WTC11 (cell line): ENCODE data around the gene AR. TPM values are rescaled to one million over a fixed set of nuclear protein-coding genes. Genes with fewer than 3 reads are reported as not detected.

Experiments
- ATAC-seq: fragments of 200-7000 bp; cut with Tn5 transposase; 2 replicates; pipeline ENCODE4 v1.10.0; 2021; ENCODE audit warnings: mild to moderate bottlenecking, moderate library complexity
- CTCF ChIA-PET: fragments of 300-600 bp; sonication (Branson Sonifier 250); formaldehyde crosslinking; loops from one replicate; lab custom pipeline; 2021; ENCODE audit warnings: antibody characterized with exemption; lab: Charles Lee
- POLR2A ChIA-PET: fragments of 350-600 bp; sonication (Branson Sonifier 250); formaldehyde crosslinking; loops from one replicate; lab custom pipeline; 2021; ENCODE audit warnings: antibody characterized with exemption; lab: Charles Lee
- DNase-seq: peaks from one replicate; pipeline ENCODE4 v3.0.0; 2021; ENCODE audit warnings: low spot score
- H3K27ac Mint-ChIP-seq: 2 replicates; pipeline ENCODE4 v1.8.0; 2021; ENCODE audit warnings: mixed read lengths
- H3K27me3 Mint-ChIP-seq: 2 replicates; pipeline ENCODE4 v1.8.0; 2021; ENCODE audit warnings: low read depth, mild to moderate bottlenecking, moderate library complexity, mixed read lengths
- H3K36me3 Mint-ChIP-seq: 2 replicates; pipeline ENCODE4 v1.8.0; 2021; ENCODE audit warnings: mixed read lengths
- H3K4me1 Mint-ChIP-seq: 2 replicates; pipeline ENCODE4 v1.8.0; 2022; ENCODE audit warnings: mixed read lengths
- H3K4me3 Mint-ChIP-seq: 2 replicates; pipeline ENCODE4 v1.8.0; 2021; ENCODE audit warnings: mild to moderate bottlenecking, moderate library complexity, mixed read lengths
- H3K9me3 Mint-ChIP-seq: 2 replicates; pipeline ENCODE4 v1.8.0; 2021; ENCODE audit warnings: mixed read lengths
- ATF1 ChIP-seq: sonication (generic); formaldehyde crosslinking; IDR thresholded peaks from 2 replicates; pipeline ENCODE4 v1.8.1; 2023; ENCODE audit warnings: mild to moderate bottlenecking, moderate library complexity, missing genetic modification reagents
- CREB1 ChIP-seq: sonication (generic); formaldehyde crosslinking; IDR thresholded peaks from 2 replicates; pipeline ENCODE4 v1.8.0; 2023; ENCODE audit warnings: mild to moderate bottlenecking, missing genetic modification reagents
- FOXP1 ChIP-seq: sonication (generic); formaldehyde crosslinking; IDR thresholded peaks from 2 replicates; pipeline ENCODE4 v1.8.0; 2022; ENCODE audit warnings: missing genetic modification reagents, mild to moderate bottlenecking, moderate library complexity, borderline replicate concordance
- SP1 ChIP-seq: sonication (generic); formaldehyde crosslinking; conservative IDR thresholded peaks from 2 replicates; pipeline ENCODE4 v1.8.1; 2022; ENCODE audit warnings: missing genetic modification reagents
- TP53 ChIP-seq: sonication (generic); formaldehyde crosslinking; IDR thresholded peaks from 2 replicates; pipeline ENCODE4 v1.8.1; 2023; ENCODE audit warnings: mild to moderate bottlenecking, missing genetic modification reagents
- ZBTB21 ChIP-seq: sonication (generic); formaldehyde crosslinking; IDR thresholded peaks from 2 replicates; pipeline ENCODE4 v1.8.1; 2023; ENCODE audit warnings: mild to moderate bottlenecking, missing genetic modification reagents, borderline replicate concordance
- ZNF219 ChIP-seq: sonication (generic); formaldehyde crosslinking; IDR thresholded peaks from 2 replicates; pipeline ENCODE4 v1.8.0; 2023; ENCODE audit warnings: missing genetic modification reagents, mild to moderate bottlenecking, borderline replicate concordance
- ZNF423 ChIP-seq: fragments of 250-450 bp; sonication (Bioruptor Pico); IDR thresholded peaks from 2 replicates; pipeline ENCODE4 v2.1.2; 2022; ENCODE audit warnings: mild to moderate bottlenecking, moderate library complexity
- total RNA-seq: library from RNA; stranded (reverse); gene quantifications from 3 replicates; pipeline ENCODE4 v1.2.3, GENCODE V29; 2021
- TF ChIP-seq, protein P1 (sequence below): sonication (generic); formaldehyde crosslinking; IDR thresholded peaks from 2 replicates; pipeline ENCODE4 v1.8.0; 2023; ENCODE audit warnings: missing genetic modification reagents
- TF ChIP-seq, protein P2 (sequence below): sonication (generic); formaldehyde crosslinking; IDR thresholded peaks from 2 replicates; pipeline ENCODE4 v1.8.1; 2023; ENCODE audit warnings: mild to moderate bottlenecking, missing genetic modification reagents
- TF ChIP-seq, protein P3 (sequence below): fragments of 250-450 bp; sonication (Bioruptor Pico); IDR thresholded peaks from 2 replicates; pipeline ENCODE4 v2.1.2; 2022; ENCODE audit warnings: mild to moderate bottlenecking, moderate library complexity
- TF ChIP-seq, protein P4 (sequence below): fragments of 250-450 bp; sonication (Bioruptor Pico); conservative IDR thresholded peaks from 2 replicates; pipeline ENCODE4 v1.9.0; 2021; ENCODE audit warnings: mild to moderate bottlenecking

Gene AR
- total RNA-seq, 1 experiment from 2014 or later = 10.3 TPM

DNA sequence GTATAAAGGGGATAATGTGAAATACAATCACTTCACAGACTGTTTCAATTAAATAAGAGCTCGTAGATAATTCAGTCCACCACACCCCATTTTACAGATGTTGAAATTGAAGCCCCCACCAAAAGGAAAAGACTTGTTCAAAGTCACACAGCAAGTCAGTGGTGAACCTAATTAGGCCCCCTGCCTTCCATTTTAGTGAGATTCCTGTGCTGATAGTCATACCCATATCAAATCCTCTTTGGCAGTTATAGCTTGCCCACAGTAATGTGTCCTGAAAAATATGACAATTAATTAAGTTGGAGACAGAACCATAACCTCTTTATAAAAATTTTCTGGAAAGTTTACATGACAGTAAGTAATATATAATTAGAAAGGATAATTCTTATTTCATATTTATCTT is 58.0 kb downstream of the AR start (continued):
- TF ChIP-seq, protein P1, sequence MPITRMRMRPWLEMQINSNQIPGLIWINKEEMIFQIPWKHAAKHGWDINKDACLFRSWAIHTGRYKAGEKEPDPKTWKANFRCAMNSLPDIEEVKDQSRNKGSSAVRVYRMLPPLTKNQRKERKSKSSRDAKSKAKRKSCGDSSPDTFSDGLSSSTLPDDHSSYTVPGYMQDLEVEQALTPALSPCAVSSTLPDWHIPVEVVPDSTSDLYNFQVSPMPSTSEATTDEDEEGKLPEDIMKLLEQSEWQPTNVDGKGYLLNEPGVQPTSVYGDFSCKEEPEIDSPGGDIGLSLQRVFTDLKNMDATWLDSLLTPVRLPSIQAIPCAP = no peak
- TF ChIP-seq FOXP1 (CRISPR knock-in tag) = no peak

DNA sequence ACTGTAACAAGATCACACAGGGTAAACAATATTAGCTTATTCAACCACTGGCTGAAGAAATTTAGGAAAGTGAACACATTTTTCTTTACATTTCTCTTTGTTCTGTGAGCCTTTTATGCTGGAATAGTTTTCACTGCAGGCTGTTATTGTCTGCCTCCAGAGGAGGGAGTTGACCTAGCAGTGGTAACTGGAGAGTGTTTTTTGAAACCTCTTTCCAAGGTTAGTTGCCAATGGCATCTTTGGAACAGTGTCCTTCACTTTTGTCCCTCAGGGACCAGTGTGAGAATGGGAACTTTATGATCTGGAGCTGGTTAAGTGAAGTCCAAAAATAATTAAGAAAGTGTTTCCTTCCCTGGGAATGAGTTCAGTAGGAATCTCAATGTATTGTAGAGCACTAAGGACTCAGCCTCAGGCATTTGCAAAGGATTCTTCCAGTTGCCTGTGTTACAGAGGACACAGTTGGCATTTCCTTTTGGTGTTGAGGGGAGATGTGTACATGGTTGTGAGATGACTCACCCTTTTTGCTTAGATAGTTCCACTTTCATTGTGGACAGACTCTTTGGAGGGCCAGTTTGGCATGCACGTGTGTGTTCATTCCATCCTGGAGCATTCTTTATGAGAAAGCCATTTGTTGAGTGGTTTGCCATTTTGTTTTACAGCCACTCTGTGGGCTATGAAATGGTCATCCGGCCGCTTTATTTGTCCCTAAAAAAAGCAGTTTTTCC is 61.3 kb downstream of the AR start:
- POLR2A ChIA-PET = no interaction called here
- CTCF ChIA-PET = no interaction called here
- Mint-ChIP-seq H3K9me3 (no peaks in the 10 kb centered on the region), H3K4me1 (peaks cover 22% of the 10 kb centered on the region), H3K36me3 (no peaks in the 10 kb centered on the region), H3K4me3 (no peak overlapping the region), H3K27me3 (no peaks in the 10 kb centered on the region), H3K27ac (no peak overlapping the region; the same call in 1 of the 2 replicates)
- ATAC-seq (peak; percentile 65), DNase-seq (no peak)
- TF ChIP-seq, protein P2, sequence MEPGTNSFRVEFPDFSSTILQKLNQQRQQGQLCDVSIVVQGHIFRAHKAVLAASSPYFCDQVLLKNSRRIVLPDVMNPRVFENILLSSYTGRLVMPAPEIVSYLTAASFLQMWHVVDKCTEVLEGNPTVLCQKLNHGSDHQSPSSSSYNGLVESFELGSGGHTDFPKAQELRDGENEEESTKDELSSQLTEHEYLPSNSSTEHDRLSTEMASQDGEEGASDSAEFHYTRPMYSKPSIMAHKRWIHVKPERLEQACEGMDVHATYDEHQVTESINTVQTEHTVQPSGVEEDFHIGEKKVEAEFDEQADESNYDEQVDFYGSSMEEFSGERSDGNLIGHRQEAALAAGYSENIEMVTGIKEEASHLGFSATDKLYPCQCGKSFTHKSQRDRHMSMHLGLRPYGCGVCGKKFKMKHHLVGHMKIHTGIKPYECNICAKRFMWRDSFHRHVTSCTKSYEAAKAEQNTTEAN (CRISPR knock-in tag) = no peak
- no peak for TF ChIP-seq TP53 (CRISPR knock-in tag)
- TF ChIP-seq, protein P3, sequence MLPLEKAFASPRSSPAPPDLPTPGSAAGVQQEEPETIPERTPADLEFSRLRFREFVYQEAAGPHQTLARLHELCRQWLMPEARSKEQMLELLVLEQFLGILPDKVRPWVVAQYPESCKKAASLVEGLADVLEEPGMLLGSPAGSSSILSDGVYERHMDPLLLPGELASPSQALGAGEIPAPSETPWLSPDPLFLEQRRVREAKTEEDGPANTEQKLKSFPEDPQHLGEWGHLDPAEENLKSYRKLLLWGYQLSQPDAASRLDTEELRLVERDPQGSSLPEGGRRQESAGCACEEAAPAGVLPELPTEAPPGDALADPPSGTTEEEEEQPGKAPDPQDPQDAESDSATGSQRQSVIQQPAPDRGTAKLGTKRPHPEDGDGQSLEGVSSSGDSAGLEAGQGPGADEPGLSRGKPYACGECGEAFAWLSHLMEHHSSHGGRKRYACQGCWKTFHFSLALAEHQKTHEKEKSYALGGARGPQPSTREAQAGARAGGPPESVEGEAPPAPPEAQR (CRISPR knock-in tag) = no peak
- no peak for TF ChIP-seq ZNF219 (CRISPR knock-in tag)
- TF ChIP-seq ZNF423 (CRISPR knock-in tag) = no peak
- no peak for TF ChIP-seq SP1 (CRISPR knock-in tag)

DNA sequence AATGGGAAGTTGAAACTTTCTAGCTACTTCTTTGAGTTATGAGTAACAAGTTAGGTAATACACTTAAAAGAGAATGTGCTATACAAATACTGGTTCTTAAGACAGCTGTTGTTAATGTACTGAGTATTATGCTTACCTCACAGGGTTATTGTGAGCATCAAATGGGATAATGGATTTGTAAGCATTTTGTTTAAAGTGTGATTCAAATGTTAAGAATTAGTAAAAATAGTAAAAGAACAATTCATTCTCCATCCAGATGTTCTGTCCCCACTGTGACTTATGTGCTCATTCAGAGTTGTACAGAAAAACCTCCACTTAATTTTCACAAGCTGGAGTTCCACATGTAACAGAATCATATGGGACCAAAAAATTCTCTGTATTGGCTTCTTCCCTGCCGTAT is 63.6 kb downstream of the AR start:
- no peaks in the 10 kb centered on the region for H3K9me3 Mint-ChIP-seq
- H3K27me3 Mint-ChIP-seq = no peaks in the 10 kb centered on the region
- ATAC-seq = no peak
- POLR2A ChIA-PET = no interaction called here
- H3K36me3 Mint-ChIP-seq = no peaks in the 10 kb centered on the region
- no peak for DNase-seq
- H3K27ac Mint-ChIP-seq = no peak overlapping the region
- TF ChIP-seq, protein P1 = no peak
- TF ChIP-seq ZBTB21 (CRISPR knock-in tag) = no peak
- H3K4me1 Mint-ChIP-seq = peaks cover 25% of the 10 kb centered on the region
- CTCF ChIA-PET = no interaction called here
- no peak overlapping the region for H3K4me3 Mint-ChIP-seq

DNA sequence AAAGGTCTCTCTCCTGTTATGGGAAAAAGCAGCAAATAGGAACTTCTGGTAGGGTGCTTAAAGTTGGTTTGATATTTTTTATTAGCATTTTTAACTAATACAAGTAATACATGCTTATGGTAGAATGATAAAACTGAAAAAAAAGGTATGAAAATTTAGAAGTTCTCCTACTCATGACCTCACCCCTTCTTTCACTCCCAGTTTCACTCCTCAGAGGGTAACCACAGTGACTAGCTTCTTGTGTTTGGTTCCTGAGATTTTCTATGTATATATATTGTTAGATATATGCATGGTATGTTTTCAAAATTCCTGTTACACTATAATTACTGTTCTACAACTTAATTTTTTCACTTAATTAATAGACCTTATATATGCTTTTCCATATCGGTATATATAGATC is 66.5 kb downstream of the AR start:
- CTCF ChIA-PET = no interaction called here

More for the DNA sequence above, 66.5 kb downstream of the AR start:
- H3K4me1 Mint-ChIP-seq = peaks cover 19% of the 10 kb centered on the region
- no peaks in the 10 kb centered on the region; the same call in 1 of the 2 replicates for H3K9me3 Mint-ChIP-seq
- no peak for ATAC-seq
- no peaks in the 10 kb centered on the region for H3K27me3 Mint-ChIP-seq
- DNase-seq = no peak
- H3K4me3 Mint-ChIP-seq = no peak overlapping the region
- TF ChIP-seq, protein P4, sequence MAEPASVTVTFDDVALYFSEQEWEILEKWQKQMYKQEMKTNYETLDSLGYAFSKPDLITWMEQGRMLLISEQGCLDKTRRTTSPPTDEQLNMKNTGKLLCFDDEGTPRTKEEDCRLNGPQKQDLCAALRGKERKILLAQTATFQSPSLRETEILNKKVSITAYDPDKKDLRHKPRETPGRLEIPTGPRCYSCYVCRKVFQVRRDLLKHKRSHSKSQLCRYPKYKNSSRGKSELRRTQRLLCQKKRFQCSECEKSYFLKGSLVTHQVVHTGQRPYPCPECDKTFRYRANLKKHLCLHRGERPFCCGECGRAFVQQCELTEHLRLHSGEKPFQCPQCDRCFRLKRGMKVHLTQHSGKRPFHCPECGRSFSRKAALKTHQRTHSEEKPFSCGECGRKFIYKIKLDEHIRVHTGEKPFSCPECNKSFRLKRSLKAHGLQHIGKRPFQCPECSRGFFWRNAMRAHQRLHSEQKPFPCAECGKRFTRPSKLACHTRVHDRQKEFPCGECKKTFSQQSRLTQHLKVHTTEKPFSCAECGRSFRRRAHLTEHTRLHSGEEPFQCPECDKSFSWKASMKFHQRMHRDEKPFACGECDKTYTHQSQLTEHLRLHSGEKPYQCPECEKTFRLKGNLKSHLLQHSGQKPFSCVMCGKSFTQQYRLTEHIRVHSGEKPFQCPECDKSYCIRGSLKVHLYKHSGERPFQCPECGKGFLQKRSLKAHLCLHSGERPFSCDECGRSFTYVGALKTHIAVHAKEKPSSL (CRISPR knock-in tag) = no peak
- TF ChIP-seq CREB1 (CRISPR knock-in tag) (no peak), ATF1 (CRISPR knock-in tag) (no peak)
- POLR2A ChIA-PET = interaction anchor here (0.6 kb wide), 1 partner anchor 21 kb away, joined by 5 read pairs; no protein-coding TSS in a partner anchor
- no peak overlapping the region for H3K27ac Mint-ChIP-seq
- no peaks in the 10 kb centered on the region for H3K36me3 Mint-ChIP-seq
